HCT116 (cell line): ENCODE measurements around the gene OR5B3. TPM values are rescaled to one million over a fixed set of nuclear protein-coding genes. Genes with fewer than 3 reads are reported as not detected.

Source experiments
- ATAC-seq: fragments of 200-7000 bp; cut with Tn5 transposase; 2 replicates; pipeline ENCODE4 v1.9.1; 2020; ENCODE audit warnings: mild to moderate bottlenecking, moderate library complexity
- BruUV-seq: library from RNA; stranded (reverse); fragments of 400-500 nt; replicated peaks from 2 replicates; lab custom pipeline; 2021; lab: Mats Ljungman, UMichigan
- CTCF ChIA-PET: fragments of 300-600 bp; sonication (Branson Sonifier 250); formaldehyde crosslinking; loops from one replicate; lab custom pipeline; 2021; ENCODE audit warnings: antibody characterized with exemption; lab: Charles Lee
- POLR2A ChIA-PET: fragments of 300-600, 350-600 bp; sonication (Branson Sonifier 250); formaldehyde crosslinking; loops from one replicate; lab custom pipeline; 2021; ENCODE audit warnings: antibody characterized with exemption; lab: Charles Lee
- RAD21 ChIA-PET, 2 experiments: fragments of 300-600 bp; sonication (Branson Sonifier 250); formaldehyde crosslinking; loops; one replicate each; lab custom pipeline; 2023; ENCODE audit warnings: low total read pairs in 2 of 2; ENCODE audit not compliant: uncharacterized antibody in 2 of 2, unreplicated experiment in 2 of 2, low non-redundant PET in 1 of 2; lab: Charles Lee
- DNase-seq: peaks from one replicate; pipeline ENCODE4 v3.0.0-alpha.2; 2010; ENCODE audit warnings: low read depth, low spot score
- H2AFZ ChIP-seq: fragments of 200-600 bp; shearing (Covaris generic), sonication (generic); 2 replicates; pipeline ENCODE4 v1.6.1; 2017; ENCODE audit warnings: low read depth, mixed run types, mixed read lengths, antibody characterized with exemption, low read length; ENCODE audit not compliant: poor library complexity, severe bottlenecking
- H3K27ac ChIP-seq: 2 replicates; pipeline ENCODE4 v1.5.1; 2012; ENCODE audit warnings: low read depth, low read length
- H3K27me3 ChIP-seq: fragments of 200-600 bp; sonication (generic); 2 replicates; pipeline ENCODE4 v1.6.1; 2016; ENCODE audit warnings: mixed run types, low read length, mixed read lengths; ENCODE audit not compliant: insufficient read depth
- H3K36me3 ChIP-seq, 2 experiments: fragments of 200-500 bp in 1 of 2; fragments of 200-600 bp in 1 of 2; sonication (Bioruptor generic) in 1 of 2; sonication (generic) in 1 of 2; 2 replicates each; pipeline versions ENCODE4 v1.5.1 to v1.6.1; 2014 to 2016; ENCODE audit warnings: low read length in 2 of 2, inconsistent platforms in 1 of 2, mixed read lengths in 1 of 2, mixed run types in 1 of 2; ENCODE audit not compliant: insufficient read depth in 2 of 2, control insufficient read depth in 1 of 2
- H3K4me1 ChIP-seq, 2 experiments: fragments of 200-600 bp in 1 of 2; sonication (generic) in 1 of 2; 2 replicates each; pipeline versions ENCODE4 v1.5.1 to v1.6.1; 2012 to 2017; ENCODE audit warnings: low read length in 2 of 2, inconsistent platforms in 1 of 2, mild to moderate bottlenecking in 1 of 2, mixed read lengths in 1 of 2, mixed run types in 1 of 2, moderate library complexity in 1 of 2; ENCODE audit not compliant: insufficient read depth in 2 of 2, control insufficient read depth in 1 of 2
- H3K4me2 ChIP-seq: fragments of 200-600 bp; sonication (generic); 2 replicates; pipeline ENCODE4 v1.6.1; 2017; ENCODE audit warnings: mixed run types, low read length, mixed read lengths
- H3K4me3 ChIP-seq, 2 experiments: fragments of 200-600 bp in 1 of 2; sonication (generic) in 1 of 2; replicated peaks in 1 of 2; 2 replicates each; pipeline ENCODE4 v1.5.1; 2011 to 2016; ENCODE audit warnings: low read length in 2 of 2, control low read depth in 1 of 2, low read depth in 1 of 2, mild to moderate bottlenecking in 1 of 2, mixed read lengths in 1 of 2, mixed run types in 1 of 2
- H3K79me2 ChIP-seq: fragments of 200-600 bp; sonication (generic); 2 replicates; pipeline ENCODE4 v1.6.1; 2017; ENCODE audit warnings: mild to moderate bottlenecking, mixed run types, low read length, moderate library complexity, mixed read lengths; ENCODE audit not compliant: insufficient read depth
- H3K9ac ChIP-seq: fragments of 200-600 bp; sonication (generic); 2 replicates; pipeline ENCODE4 v1.6.1; 2016; ENCODE audit warnings: low read length, mixed read lengths
- H3K9me2 ChIP-seq: fragments of 200-600 bp; sonication (generic), shearing (Covaris generic); 2 replicates; pipeline ENCODE4 v1.6.1; 2017; ENCODE audit warnings: mixed run types, mild to moderate bottlenecking, moderate library complexity; ENCODE audit not compliant: insufficient read depth
- H3K9me3 ChIP-seq, 2 experiments: fragments of 200-500 bp in 1 of 2; fragments of 200-600 bp in 1 of 2; sonication (Bioruptor generic) in 1 of 2; sonication (generic) in 1 of 2; 2 replicates each; pipeline ENCODE4 v1.6.1; 2014 to 2017; ENCODE audit warnings: low read length in 2 of 2, mixed read lengths in 2 of 2, inconsistent platforms in 1 of 2, low read depth in 1 of 2, mild to moderate bottlenecking in 1 of 2, mixed run types in 1 of 2, moderate library complexity in 1 of 2; ENCODE audit not compliant: control insufficient read depth in 1 of 2, insufficient read depth in 1 of 2
- H4K20me1 ChIP-seq: fragments of 200-600 bp; sonication (generic), shearing (Covaris generic); 2 replicates; pipeline ENCODE4 v1.6.1; 2017; ENCODE audit warnings: mixed run types, mild to moderate bottlenecking, moderate library complexity; ENCODE audit not compliant: insufficient read depth
- CBX3 ChIP-seq: IDR thresholded peaks from 2 replicates; pipeline ENCODE4 v1.6.1; 2012; ENCODE audit warnings: low read depth
- ELF1 ChIP-seq: IDR thresholded peaks from 2 replicates; pipeline ENCODE4 v1.6.1; 2012; ENCODE audit warnings: low read depth, borderline replicate concordance
- EZH2 ChIP-seq: fragments of 200-600 bp; sonication (generic); IDR thresholded peaks from 2 replicates; pipeline ENCODE4 v1.6.1; 2017; ENCODE audit warnings: antibody characterized with exemption, mixed run types
- EZH2phosphoT487 ChIP-seq: fragments of 200-600 bp; IDR thresholded peaks from 2 replicates; pipeline ENCODE4 v1.6.1; 2018; ENCODE audit warnings: antibody characterized with exemption, borderline replicate concordance
- FOSL1 ChIP-seq: IDR thresholded peaks from 2 replicates; pipeline ENCODE4 v1.6.1; 2012; ENCODE audit warnings: low read depth
- JUND ChIP-seq: IDR thresholded peaks from 2 replicates; pipeline ENCODE4 v1.6.1; 2012
- POLR2A ChIP-seq: IDR thresholded peaks from 2 replicates; pipeline ENCODE4 v1.7.0; 2011; ENCODE audit warnings: borderline replicate concordance; ENCODE audit not compliant: insufficient read depth, insufficient read length; ENCODE audit errors: extremely low read depth
- POLR2AphosphoS5 ChIP-seq: IDR thresholded peaks from 2 replicates; pipeline ENCODE4 v1.6.1; 2011; ENCODE audit warnings: mild to moderate bottlenecking, low read depth, low read length, moderate library complexity
- RAD21 ChIP-seq: IDR thresholded peaks from 2 replicates; pipeline ENCODE4 v1.6.1; 2012; ENCODE audit warnings: low read depth, mild to moderate bottlenecking
- SRF ChIP-seq: IDR thresholded peaks from 2 replicates; pipeline ENCODE4 v1.6.1; 2012; ENCODE audit warnings: low read depth
- TCF7L2 ChIP-seq: IDR thresholded peaks from 2 replicates; pipeline ENCODE4 v1.7.0; 2011; ENCODE audit warnings: borderline replicate concordance, inconsistent platforms; ENCODE audit not compliant: insufficient read depth, insufficient read length; ENCODE audit errors: extremely low read depth
- ZFX ChIP-seq: fragments of 450-650 bp; IDR thresholded peaks from 2 replicates; pipeline ENCODE4 v1.6.1; 2017
- intact Hi-C: fragments of 100-400 bp; cut with micrococcal nuclease; formaldehyde crosslinking; loops from 2 replicates; pipeline ENCODE4 v1.10.0; 2022
- total RNA-seq: library from RNA; stranded (reverse); gene quantifications from one replicate; pipeline ENCODE4 v1.2.1, GENCODE V29; 2021; ENCODE audit not compliant: unreplicated experiment
- TF ChIP-seq, protein P1 (sequence below): IDR thresholded peaks from 2 replicates; pipeline ENCODE4 v1.6.1; 2012
- TF ChIP-seq, protein P2 (sequence below): IDR thresholded peaks from 2 replicates; pipeline ENCODE4 v1.6.1; 2012; ENCODE audit warnings: low read depth
- TF ChIP-seq, protein P3 (sequence below): IDR thresholded peaks from 2 replicates; pipeline ENCODE4 v1.6.1; 2011; ENCODE audit warnings: mild to moderate bottlenecking, low read length, moderate library complexity; ENCODE audit not compliant: insufficient replicate concordance; ENCODE audit errors: extremely low read depth

Gene OR5B3
- total RNA-seq, 1 experiment from 2014 or later = not detected

DNA sequence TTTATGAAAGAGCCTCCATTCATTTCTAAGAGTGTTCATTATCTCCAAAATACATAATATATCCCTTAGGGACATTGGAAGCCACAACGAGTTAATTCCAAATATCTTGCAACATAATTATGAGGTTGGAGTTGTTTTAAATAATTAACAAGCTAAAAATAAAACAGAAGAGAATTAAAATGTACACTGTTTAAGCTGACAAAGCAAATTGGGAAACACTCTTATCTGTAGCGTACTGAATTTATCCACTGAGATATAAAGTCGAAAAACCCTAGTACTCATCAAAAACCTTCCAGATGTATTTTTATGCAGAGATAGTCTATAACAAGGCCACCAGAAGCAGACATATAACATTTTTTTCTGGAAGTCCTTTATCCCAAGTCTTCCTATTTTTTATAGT, 27.5 kb upstream of the OR5B3 start (continued):
- TF ChIP-seq RAD21 = no peak

DNA sequence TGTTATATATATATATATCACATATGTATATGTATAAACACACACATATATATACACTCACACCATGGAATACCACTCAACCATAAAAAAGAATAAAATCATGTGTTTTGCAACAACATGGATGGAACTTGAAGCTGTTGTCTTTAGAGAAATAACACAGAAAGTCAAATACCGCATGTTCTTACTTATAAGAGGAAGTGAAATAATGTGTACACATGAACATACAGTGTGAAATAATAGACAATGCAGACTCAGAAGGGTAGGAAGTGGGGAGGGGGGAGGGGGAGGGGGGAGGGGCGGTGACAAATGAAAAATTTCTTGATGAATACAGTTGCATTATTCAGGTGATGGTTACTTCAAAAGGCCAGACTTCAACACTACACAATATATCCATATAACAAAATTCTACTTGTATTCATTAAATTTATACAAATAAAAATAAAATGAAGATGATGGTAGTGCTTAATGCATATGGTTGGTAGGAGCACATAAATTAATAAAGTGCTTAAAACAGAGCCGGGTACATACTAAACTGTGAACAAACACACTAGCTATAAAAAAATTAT, 27.0 kb upstream of the OR5B3 start:
- H3K4me3 ChIP-seq = no peak overlapping the region
- H3K9ac ChIP-seq = no peak overlapping the region
- H4K20me1 ChIP-seq = no peaks in the 10 kb centered on the region
- RAD21 ChIA-PET = no interaction called here
- H3K79me2 ChIP-seq = no peaks in the 10 kb centered on the region
- H3K27ac ChIP-seq = no peak overlapping the region
- DNase-seq = no peak
- H3K27me3 ChIP-seq = no peaks in the 10 kb centered on the region
- POLR2A ChIA-PET = no interaction called here
- H2AFZ ChIP-seq = no peak overlapping the region
- no peaks in the 10 kb centered on the region for H3K36me3 ChIP-seq
- no TSS peak for BruUV-seq
- TF ChIP-seq EZH2 = no peak
- TF ChIP-seq JUND = no peak
- TF ChIP-seq, protein P1, sequence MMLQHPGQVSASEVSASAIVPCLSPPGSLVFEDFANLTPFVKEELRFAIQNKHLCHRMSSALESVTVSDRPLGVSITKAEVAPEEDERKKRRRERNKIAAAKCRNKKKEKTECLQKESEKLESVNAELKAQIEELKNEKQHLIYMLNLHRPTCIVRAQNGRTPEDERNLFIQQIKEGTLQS = no peak
- no peak for TF ChIP-seq ELF1
- no peak for TF ChIP-seq CBX3
- no peak for TF ChIP-seq ZFX
- TF ChIP-seq SRF = no peak
- TF ChIP-seq, protein P2, sequence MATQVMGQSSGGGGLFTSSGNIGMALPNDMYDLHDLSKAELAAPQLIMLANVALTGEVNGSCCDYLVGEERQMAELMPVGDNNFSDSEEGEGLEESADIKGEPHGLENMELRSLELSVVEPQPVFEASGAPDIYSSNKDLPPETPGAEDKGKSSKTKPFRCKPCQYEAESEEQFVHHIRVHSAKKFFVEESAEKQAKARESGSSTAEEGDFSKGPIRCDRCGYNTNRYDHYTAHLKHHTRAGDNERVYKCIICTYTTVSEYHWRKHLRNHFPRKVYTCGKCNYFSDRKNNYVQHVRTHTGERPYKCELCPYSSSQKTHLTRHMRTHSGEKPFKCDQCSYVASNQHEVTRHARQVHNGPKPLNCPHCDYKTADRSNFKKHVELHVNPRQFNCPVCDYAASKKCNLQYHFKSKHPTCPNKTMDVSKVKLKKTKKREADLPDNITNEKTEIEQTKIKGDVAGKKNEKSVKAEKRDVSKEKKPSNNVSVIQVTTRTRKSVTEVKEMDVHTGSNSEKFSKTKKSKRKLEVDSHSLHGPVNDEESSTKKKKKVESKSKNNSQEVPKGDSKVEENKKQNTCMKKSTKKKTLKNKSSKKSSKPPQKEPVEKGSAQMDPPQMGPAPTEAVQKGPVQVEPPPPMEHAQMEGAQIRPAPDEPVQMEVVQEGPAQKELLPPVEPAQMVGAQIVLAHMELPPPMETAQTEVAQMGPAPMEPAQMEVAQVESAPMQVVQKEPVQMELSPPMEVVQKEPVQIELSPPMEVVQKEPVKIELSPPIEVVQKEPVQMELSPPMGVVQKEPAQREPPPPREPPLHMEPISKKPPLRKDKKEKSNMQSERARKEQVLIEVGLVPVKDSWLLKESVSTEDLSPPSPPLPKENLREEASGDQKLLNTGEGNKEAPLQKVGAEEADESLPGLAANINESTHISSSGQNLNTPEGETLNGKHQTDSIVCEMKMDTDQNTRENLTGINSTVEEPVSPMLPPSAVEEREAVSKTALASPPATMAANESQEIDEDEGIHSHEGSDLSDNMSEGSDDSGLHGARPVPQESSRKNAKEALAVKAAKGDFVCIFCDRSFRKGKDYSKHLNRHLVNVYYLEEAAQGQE = no peak
- TF ChIP-seq, protein P3, sequence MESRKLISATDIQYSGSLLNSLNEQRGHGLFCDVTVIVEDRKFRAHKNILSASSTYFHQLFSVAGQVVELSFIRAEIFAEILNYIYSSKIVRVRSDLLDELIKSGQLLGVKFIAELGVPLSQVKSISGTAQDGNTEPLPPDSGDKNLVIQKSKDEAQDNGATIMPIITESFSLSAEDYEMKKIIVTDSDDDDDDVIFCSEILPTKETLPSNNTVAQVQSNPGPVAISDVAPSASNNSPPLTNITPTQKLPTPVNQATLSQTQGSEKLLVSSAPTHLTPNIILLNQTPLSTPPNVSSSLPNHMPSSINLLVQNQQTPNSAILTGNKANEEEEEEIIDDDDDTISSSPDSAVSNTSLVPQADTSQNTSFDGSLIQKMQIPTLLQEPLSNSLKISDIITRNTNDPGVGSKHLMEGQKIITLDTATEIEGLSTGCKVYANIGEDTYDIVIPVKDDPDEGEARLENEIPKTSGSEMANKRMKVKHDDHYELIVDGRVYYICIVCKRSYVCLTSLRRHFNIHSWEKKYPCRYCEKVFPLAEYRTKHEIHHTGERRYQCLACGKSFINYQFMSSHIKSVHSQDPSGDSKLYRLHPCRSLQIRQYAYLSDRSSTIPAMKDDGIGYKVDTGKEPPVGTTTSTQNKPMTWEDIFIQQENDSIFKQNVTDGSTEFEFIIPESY = no peak
- no peak for TF ChIP-seq TCF7L2
- no peak for TF ChIP-seq EZH2phosphoT487
- TF ChIP-seq POLR2A = no peak
- TF ChIP-seq POLR2AphosphoS5 = no peak
- no peak for TF ChIP-seq FOSL1
- TF ChIP-seq RAD21 = no peak
- TF ChIP-seq, all 23 proteins: peak for 0
- no peaks in the 10 kb centered on the region for H3K9me3 ChIP-seq
- ATAC-seq = no peak
- no peak overlapping the region for H3K4me2 ChIP-seq
- no peaks in the 10 kb centered on the region for H3K9me2 ChIP-seq
- H3K4me1 ChIP-seq = no peaks in the 10 kb centered on the region
- intact Hi-C loops = no loop called here
- CTCF ChIA-PET = no interaction called here
